Measurements from ENCODE around the gene KCNIP3. TPM values are rescaled to one million over a fixed set of nuclear protein-coding genes. Genes with fewer than 3 reads are reported as not detected.

KCNIP3 gene
- total and polyA plus RNA-seq, 8 donors: 3.5 to 7.5 (median 3.6) TPM

DNA sequence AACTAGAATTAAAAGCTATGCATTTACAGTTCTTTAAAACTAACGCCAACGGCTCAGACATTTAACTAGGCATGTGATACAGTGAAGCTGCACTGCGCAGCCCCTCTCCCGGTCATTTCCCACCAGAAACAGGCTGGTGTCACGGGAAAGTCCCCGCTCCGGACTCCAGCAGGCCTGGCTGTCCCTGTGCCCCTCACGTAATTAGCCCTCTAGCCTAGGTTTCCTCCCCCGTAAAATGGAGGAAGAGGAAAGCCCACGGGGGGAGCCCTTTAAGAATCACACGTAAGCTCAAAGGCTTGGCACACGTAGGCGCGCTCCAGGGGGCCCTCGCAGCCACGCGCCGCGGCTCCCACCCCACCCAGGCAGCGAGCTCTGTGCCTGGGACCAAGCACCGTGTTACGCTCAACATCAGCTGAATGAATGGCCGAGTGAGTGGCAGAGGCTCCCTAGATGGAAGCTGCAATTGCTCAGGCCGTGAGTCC is 48.0 kb downstream of the KCNIP3 start:
- intact Hi-C loops (cut with DNase I): no loop called here
- peak in 1 of 4 donors; percentile 4 for ATAC-seq
- TF ChIP-seq, protein P1, sequence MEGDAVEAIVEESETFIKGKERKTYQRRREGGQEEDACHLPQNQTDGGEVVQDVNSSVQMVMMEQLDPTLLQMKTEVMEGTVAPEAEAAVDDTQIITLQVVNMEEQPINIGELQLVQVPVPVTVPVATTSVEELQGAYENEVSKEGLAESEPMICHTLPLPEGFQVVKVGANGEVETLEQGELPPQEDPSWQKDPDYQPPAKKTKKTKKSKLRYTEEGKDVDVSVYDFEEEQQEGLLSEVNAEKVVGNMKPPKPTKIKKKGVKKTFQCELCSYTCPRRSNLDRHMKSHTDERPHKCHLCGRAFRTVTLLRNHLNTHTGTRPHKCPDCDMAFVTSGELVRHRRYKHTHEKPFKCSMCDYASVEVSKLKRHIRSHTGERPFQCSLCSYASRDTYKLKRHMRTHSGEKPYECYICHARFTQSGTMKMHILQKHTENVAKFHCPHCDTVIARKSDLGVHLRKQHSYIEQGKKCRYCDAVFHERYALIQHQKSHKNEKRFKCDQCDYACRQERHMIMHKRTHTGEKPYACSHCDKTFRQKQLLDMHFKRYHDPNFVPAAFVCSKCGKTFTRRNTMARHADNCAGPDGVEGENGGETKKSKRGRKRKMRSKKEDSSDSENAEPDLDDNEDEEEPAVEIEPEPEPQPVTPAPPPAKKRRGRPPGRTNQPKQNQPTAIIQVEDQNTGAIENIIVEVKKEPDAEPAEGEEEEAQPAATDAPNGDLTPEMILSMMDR (IDR thresholded peaks at IDR 0.05): no peak
- DNase-seq: no peak
- FAIRE-seq: no peak
- Histone ChIP-seq H3K4me3 (peak overlapping the region in 3 of 4 donors; percentile 55 to 72 (median 58)), H3K27me3 (no peaks in the 10 kb centered on the region), H3K9me3 (no peaks in the 10 kb centered on the region), H3K36me3 (no peaks in the 10 kb centered on the region), H3K4me1 (no peaks in the 10 kb centered on the region), H3K27ac (no peak overlapping the region)
- 16 to 17% methylated on average over 24 of the region's 24 CpGs for WGBS, 2 donors

DNA sequence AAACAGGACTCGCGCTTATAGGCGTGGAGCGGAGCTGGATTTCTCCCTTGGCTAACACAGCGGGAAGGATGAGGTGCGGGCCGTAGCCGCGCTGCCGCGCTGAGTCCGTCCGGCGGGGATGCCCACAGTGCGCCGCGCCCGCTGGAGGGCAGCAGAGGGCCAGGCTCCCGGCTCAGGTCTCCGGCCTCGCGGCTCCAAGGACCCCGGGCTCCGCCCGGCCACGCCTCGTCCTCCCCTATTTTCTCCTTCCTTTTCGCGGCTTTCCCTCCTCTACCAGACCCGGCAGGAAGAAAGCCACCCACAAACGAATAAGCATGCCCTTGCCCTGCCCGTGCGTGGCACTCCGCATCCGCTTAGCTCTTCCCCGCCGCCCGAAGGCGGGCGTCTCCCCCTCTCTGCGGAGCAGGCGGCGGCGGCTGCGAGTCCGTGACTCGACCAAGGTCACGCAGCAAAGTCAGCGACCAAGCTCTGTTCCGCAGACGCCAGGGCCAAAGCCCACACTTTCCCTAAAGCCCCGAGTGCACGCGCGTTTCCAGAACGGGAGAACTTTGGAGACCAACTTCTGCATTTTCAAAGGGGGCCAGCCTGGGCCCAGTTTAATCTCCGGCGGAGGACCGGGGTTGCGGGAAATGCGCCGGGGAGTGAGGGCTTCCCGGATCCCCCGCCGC is 48.5 kb downstream of the KCNIP3 start:
- DNase-seq (peak; percentile 73 to 95 (median 84)), FAIRE-seq (no peak), ATAC-seq (peak; percentile 95 to 98 (median 96))
- H3K27ac ChIP-seq: peak overlapping the region in 2 of 4 donors; percentile 22 to 50
- WGBS, 2 donors: 1% methylated on average over 64 to 65 of the region's 65 CpGs
- intact Hi-C loops (cut with DNase I): no loop called here
- H3K4me3 ChIP-seq: peak overlapping the region; percentile 55 to 72 (median 58)
- TF ChIP-seq, protein P1 (IDR thresholded peaks at IDR 0.05): peak; percentile 92 to 95 (median 94)
- no peaks in the 10 kb centered on the region for H3K9me3 ChIP-seq
- H3K36me3 ChIP-seq: no peaks in the 10 kb centered on the region
- H3K4me1 ChIP-seq: no peaks in the 10 kb centered on the region
- no peaks in the 10 kb centered on the region for H3K27me3 ChIP-seq

DNA sequence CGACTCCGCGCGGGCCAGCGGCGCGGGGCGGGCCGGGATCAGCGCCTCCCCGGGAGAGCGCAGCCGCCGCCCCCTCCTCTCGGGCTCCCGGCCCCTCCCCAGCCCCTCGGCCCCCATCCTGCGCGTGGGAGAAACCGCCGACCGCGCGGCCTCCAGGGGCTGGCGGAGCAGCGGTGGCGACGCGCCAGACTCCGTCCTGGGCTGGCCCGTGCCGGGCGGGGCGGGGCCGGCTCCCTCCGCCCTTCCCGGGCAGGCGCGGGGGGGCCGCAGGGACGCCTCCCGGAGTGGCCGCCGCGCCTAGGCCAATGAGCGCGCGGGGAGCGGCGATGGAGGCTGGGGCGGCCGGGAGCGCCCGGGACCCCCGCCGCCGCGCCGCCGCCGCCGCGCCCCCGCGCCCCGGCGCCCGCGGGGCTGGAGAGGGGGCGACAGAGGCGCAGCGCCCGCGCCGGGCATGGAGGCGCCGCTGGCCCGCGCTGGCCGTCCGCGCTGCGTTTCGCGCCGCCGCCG is 49.1 kb downstream of the KCNIP3 start:
- TF ChIP-seq, protein P1 (IDR thresholded peaks at IDR 0.05): no peak
- Histone ChIP-seq H3K27me3 (no peaks in the 10 kb centered on the region), H3K4me1 (no peaks in the 10 kb centered on the region), H3K36me3 (no peaks in the 10 kb centered on the region), H3K4me3 (peak overlapping the region; percentile 55 to 72 (median 58)), H3K9me3 (no peaks in the 10 kb centered on the region), H3K27ac (peak overlapping the region in 1 of 4 donors; percentile 50)
- DNase-seq (peak; percentile 49 to 85 (median 70)), ATAC-seq (peak; percentile 71 to 84 (median 80)), FAIRE-seq (no peak)
- WGBS, 2 donors: 0 to 1% methylated on average over 14 to 88 of the region's 88 CpGs
- intact Hi-C loops (cut with DNase I): no loop called here

DNA sequence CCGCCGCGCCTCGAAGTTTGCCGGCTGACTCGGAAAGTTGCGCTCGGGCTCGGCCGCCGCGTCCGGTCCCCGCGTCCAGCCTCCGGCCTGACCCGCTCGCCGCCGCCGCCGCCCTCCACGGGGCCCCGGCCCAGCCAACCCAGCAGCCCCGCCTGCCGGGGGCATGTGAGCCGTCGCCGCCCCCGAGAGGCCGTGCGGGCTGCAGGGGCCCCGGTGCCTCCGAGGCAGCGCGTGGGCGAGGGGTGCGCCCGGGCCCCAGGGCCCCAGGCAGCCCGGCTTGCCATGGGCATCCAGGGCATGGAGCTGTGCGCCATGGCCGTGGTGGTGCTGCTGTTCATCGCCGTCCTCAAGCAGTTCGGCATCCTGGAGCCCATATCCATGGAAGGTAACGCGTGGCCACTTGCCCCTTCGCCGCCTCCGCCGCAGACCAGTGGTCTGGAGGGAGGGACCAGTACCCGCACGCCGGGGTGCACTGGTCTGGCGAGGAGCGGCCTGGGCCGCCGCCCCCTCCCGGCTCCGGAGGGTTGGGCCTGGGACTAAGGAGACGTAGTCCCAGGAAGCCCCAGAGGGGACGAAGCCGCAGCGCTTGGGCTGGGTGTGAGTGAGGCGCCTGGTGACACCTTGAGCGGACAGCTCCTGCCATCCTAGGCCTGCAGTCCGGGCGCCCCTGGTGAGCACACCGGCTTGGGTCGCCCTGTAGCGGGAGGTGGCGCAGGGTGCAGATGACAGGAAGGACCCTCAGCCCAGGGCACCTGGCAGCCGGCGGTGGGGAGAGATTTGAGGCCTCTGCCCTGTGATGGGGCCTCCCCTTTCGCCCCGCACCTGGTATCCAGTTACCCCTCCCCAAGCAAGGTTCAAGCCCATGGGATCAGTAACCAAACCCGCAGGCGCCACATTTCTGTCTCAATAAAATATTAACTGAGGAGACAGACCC is 49.9 kb downstream of the KCNIP3 start:
- Histone ChIP-seq H3K27ac (no peak overlapping the region), H3K27me3 (no peaks in the 10 kb centered on the region), H3K9me3 (no peaks in the 10 kb centered on the region), H3K4me3 (peak overlapping the region in 2 of 4 donors; percentile 55 to 72), H3K4me1 (no peaks in the 10 kb centered on the region), H3K36me3 (no peaks in the 10 kb centered on the region)
- TF ChIP-seq, protein P1 (IDR thresholded peaks at IDR 0.05): no peak
- intact Hi-C loops (cut with DNase I): no loop called here
- no peak for FAIRE-seq
- ATAC-seq: no peak
- peak in 2 of 6 donors; percentile 20 to 85 for DNase-seq
- 36 to 46% methylated on average over 53 to 78 of the region's 78 CpGs for WGBS, 2 donors

Data from pancreas (tissue), 10 donors.